ENCODE data around the gene ADA.
"Not testable (repeated sequence)": the region's sequence is repeated elsewhere in the genome, so short reads cannot be mapped to it uniquely, and the experiment has no call there.

The ADA gene

GRCh38 chr20:44678242-44678641 lies 26.7 kb upstream of the ADA start:
- no peak for DNase-seq

- DNase-seq: not testable (repeated sequence)
Observed at GRCh38 chr20:44672318-44672902, 20.9 kb upstream of the ADA start.

GRCh38 chr20:44671541-44671940 lies 20.0 kb upstream of the ADA start:
- peak; percentile 72 to 78 for DNase-seq

- DNase-seq: not testable (repeated sequence)
Observed at GRCh38 chr20:44670851-44671250, 19.4 kb upstream of the ADA start.

GRCh38 chr20:44666066-44666465 lies 14.6 kb upstream of the ADA start:
- no peak for DNase-seq

- DNase-seq: no peak
Observed at GRCh38 chr20:44664131-44664530, 12.6 kb upstream of the ADA start.

GRCh38 chr20:44662261-44662660 lies 10.8 kb upstream of the ADA start:
- no peak for DNase-seq

- DNase-seq: no peak
Observed at GRCh38 chr20:44660581-44660980, 9.1 kb upstream of the ADA start.

- no peak for DNase-seq
Observed at GRCh38 chr20:44659931-44660330, 8.4 kb upstream of the ADA start.

- no peak for DNase-seq
Observed at GRCh38 chr20:44658810-44659209, 7.3 kb upstream of the ADA start.

- no peak for DNase-seq
Observed at GRCh38 chr20:44657875-44658274, 6.4 kb upstream of the ADA start.

GRCh38 chr20:44656448-44656847 lies 4.9 kb upstream of the ADA start:
- DNase-seq: no peak

- not testable (repeated sequence) for DNase-seq
Observed at GRCh38 chr20:44654210-44654609, 2.7 kb upstream of the ADA start.

- no peak for DNase-seq
Observed at GRCh38 chr20:44653546-44653945, 2.0 kb upstream of the ADA start.

- DNase-seq: no peak
Observed at GRCh38 chr20:44651434-44651683, 140 bp downstream of the ADA start.

GRCh38 chr20:44650771-44651433 lies 597 bp downstream of the ADA start:
- peak; percentile 65 to 70 for DNase-seq

GRCh38 chr20:44649976-44650375 lies 1.5 kb downstream of the ADA start:
- no peak for DNase-seq

GRCh38 chr20:44649126-44649525 lies 2.4 kb downstream of the ADA start:
- no peak for DNase-seq

GRCh38 chr20:44648579-44648978 lies 2.9 kb downstream of the ADA start:
- DNase-seq: no peak

- no peak for DNase-seq
Observed at GRCh38 chr20:44648068-44648467, 3.4 kb downstream of the ADA start.

- DNase-seq: no peak
Observed at GRCh38 chr20:44646641-44647274, 4.7 kb downstream of the ADA start.

- peak; percentile 43 to 47 for DNase-seq
Observed at GRCh38 chr20:44646023-44646640, 5.4 kb downstream of the ADA start.

- peak; percentile 39 to 58 for DNase-seq
Observed at GRCh38 chr20:44644667-44645131, 6.8 kb downstream of the ADA start.

GRCh38 chr20:44644230-44644617 lies 7.3 kb downstream of the ADA start:
- DNase-seq: no peak

Measured in activated T-cell treated with anti-CD3 and anti-CD28 coated beads, Interleukin-2, amount 50 U/mL, for 48 hours (primary cell).